ENCODE data around the gene EP400.

Gene EP400

GRCh38 chr12:132085291-132085635 lies 135.5 kb downstream of the EP400 start:
- no peak for FAIRE-seq
- no peak for DNase-seq (ENCODE audit: insufficient read length, low spot score)
- TF ChIP-seq CTCF (IDR thresholded peaks at IDR 0.05; ENCODE audit: insufficient read depth, missing control alignments): no peak

- no peak for TF ChIP-seq CTCF (IDR thresholded peaks at IDR 0.05; ENCODE audit: insufficient read depth, missing control alignments)
- FAIRE-seq (no peak), DNase-seq (ENCODE audit: insufficient read length, low spot score) (no peak)
These were observed 139.7 kb downstream of the EP400 start for GRCh38 chr12:132089407-132089910.

- no peak for TF ChIP-seq CTCF (IDR thresholded peaks at IDR 0.05; ENCODE audit: insufficient read depth, missing control alignments)
- no peak for DNase-seq (ENCODE audit: insufficient read length, low spot score)
- FAIRE-seq: no peak
These were observed 144.6 kb downstream of the EP400 start for GRCh38 chr12:132094269-132094891.

- no peak for FAIRE-seq
- no peak for TF ChIP-seq CTCF (IDR thresholded peaks at IDR 0.05; ENCODE audit: insufficient read depth, missing control alignments)
- no peak for DNase-seq (ENCODE audit: insufficient read length, low spot score)
These were observed 146.0 kb downstream of the EP400 start for GRCh38 chr12:132095520-132096409.

GRCh38 chr12:132099739-132100138 lies 150.0 kb downstream of the EP400 start:
- TF ChIP-seq CTCF (IDR thresholded peaks at IDR 0.05; ENCODE audit: insufficient read depth, missing control alignments): no peak
- FAIRE-seq: no peak
- no peak for DNase-seq (ENCODE audit: insufficient read length, low spot score)

- no peak for TF ChIP-seq CTCF (IDR thresholded peaks at IDR 0.05; ENCODE audit: insufficient read depth, missing control alignments)
- FAIRE-seq: no peak
- DNase-seq (ENCODE audit: insufficient read length, low spot score): no peak
These were observed 150.7 kb downstream of the EP400 start for GRCh38 chr12:132100306-132101065.
